Activated CD8-positive, alpha-beta memory T cell treated with anti-CD3 and anti-CD28 coated beads for 4 hours (primary cell): Measurements from ENCODE around the gene ANKMY1.
"Not testable (repeated sequence)": the region's sequence is repeated elsewhere in the genome, so short reads cannot be mapped to it uniquely, and the experiment has no call there.

Experiments used
- DNase-seq, 2 donors: peaks; one replicate each; pipeline ENCODE4 v3.0.0-alpha.2; 2020; ENCODE audit warnings: low read depth in 2 of 2

The ANKMY1 gene

DNA sequence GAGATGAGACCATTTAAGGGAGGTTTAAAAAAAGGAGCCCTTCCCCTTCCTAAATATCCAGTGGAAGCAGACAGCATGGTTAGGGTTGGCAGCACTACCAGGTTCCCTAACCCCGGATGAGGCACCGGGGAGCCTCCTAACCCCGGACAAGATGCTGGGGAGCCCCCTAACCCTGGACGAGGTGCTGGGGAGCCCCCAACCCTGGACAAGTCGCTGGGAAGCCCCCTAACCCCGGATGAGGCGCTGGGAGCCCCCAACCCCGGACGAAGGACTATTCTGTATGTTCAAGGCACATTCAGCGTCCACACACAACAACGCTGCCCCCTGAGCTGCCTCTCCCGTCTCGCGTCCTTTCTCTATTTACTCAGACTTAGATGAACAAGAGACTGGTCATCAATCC lies 51.9 kb downstream of the ANKMY1 start:
- no peak for DNase-seq

- DNase-seq: no peak
These were observed 53.9 kb downstream of the ANKMY1 start for GRCh38 chr2:240503848-240504247.

DNA sequence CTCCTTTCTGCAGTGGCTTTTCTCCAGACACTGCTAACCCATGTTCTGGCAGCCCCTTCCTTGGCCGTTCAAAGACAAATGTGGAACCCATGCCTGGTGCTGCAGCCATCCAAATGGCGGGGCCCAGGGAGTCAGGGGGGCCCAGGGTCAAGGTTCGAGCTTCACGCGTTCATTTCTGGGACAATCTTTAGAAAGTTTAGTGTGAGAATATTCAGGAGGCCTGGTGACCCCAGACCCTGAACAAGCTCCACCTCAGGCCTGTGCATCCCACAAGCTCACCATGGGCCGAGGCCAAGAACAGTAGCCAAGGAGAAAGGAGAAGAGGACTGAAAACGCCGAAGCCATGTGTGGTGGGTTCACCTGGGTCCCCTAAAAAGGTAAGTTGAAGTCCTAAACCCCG lies 54.4 kb downstream of the ANKMY1 start:
- no peak for DNase-seq

DNA sequence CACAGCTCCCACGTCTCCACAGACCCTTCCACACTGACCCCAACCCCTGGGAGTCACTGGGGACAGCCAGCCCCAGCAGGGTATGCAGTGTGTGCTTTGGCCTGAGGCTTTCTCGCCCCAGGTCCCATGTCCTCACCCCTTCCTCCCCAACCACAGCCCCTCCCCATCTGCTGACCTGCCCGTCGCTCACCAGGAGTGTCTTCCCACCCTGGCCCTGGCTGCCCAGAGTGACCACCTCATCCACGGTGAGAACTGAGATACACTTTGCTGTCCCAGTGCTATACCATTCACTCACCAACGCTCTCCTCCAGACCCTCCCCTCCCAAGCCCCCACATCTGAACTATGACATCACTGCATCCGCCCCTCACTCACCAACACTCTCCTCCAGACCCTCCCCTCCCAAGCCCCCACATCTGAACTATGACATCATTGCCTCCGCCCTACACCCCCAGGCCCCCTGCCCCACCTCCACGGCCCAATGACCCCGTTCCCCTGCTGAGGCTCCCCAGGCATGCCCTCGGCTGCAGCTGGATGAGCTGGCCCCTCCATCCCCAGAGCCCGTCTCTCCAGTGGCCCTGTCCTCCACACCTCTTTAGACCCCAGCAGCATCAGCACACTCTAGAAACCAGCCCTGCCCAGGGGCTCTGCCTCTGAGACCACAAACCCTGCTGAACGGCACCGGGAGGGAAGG lies 55.2 kb downstream of the ANKMY1 start:
- DNase-seq: no peak

GRCh38 chr2:240502059-240502429 lies 55.7 kb downstream of the ANKMY1 start:
- DNase-seq: no peak

- no peak for DNase-seq
These were observed 56.2 kb downstream of the ANKMY1 start for GRCh38 chr2:240501531-240501991.

DNA sequence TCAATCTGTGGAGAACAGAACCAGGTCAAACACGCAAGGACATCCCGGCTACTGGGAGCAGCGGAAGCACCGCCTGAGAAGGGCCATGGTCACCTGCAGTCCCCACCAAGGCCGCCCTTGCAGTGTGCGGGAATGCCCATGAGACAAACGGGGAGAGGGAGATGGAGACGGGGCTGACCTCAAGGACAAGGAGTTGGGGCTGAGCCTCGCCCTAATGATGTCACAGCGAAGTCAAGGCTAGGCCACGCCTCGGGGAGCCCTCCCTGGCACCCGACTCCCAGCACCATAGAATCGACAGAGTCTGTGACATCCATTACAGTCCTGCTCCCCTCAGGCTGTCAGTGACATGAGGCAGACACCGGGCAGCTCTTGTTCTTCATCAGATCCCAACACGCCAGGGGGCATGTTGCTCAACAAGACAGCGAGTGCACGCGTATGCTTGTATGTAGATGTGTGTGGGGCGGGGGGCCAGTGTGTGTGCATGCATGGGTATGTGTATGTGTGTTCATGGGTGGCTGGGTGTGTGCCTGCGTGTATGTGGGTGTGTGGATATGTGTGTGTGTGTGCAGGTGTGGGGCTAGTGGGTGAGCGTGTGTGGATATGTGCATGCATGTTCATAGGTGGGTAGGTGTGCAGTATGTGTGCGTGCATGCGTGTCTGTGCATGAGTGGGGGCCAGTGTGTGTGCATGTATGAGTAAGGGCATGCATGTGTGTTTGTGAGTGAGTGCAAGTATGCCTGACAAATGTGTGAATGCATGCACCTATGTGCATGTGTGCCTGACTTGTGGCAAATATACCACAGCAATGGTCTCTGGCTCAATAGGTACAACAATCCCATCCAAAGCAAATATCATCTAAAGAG lies 57.0 kb downstream of the ANKMY1 start:
- DNase-seq: no peak

GRCh38 chr2:240499309-240500301 lies 58.2 kb downstream of the ANKMY1 start:
- DNase-seq: no peak

GRCh38 chr2:240498958-240499260 lies 58.9 kb downstream of the ANKMY1 start:
- DNase-seq: no peak

- no peak for DNase-seq
These were observed 59.4 kb downstream of the ANKMY1 start for GRCh38 chr2:240498171-240498957.

GRCh38 chr2:240497082-240497481 lies 60.7 kb downstream of the ANKMY1 start:
- not testable (repeated sequence) for DNase-seq

GRCh38 chr2:240494942-240495341 lies 62.8 kb downstream of the ANKMY1 start:
- DNase-seq: not testable (repeated sequence)

GRCh38 chr2:240494194-240494793 lies 63.5 kb downstream of the ANKMY1 start:
- no peak for DNase-seq

GRCh38 chr2:240491483-240491882 lies 66.3 kb downstream of the ANKMY1 start:
- DNase-seq: no peak

DNA sequence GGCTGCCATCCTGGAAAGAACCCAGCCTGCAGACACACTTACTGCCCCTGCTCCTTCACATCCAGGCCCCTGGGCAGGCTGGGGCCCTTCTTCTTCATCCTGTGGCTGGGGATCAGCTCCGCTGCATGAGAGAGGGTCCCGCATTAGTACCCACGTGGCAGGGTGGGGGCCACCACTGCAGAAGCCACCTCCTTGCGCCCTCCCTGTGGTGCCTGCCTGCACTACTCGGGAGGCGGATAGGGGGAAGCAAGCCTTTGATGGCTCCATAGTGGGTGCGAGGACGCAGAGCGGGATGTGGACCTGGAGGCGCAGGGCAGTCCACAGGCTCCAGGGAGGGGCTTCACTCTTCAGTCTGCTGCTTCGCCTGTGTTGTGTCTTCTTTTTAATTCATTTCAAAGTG lies 75.6 kb downstream of the ANKMY1 start:
- DNase-seq: no peak

GRCh38 chr2:240481720-240482119 lies 76.1 kb downstream of the ANKMY1 start:
- no peak for DNase-seq

DNA sequence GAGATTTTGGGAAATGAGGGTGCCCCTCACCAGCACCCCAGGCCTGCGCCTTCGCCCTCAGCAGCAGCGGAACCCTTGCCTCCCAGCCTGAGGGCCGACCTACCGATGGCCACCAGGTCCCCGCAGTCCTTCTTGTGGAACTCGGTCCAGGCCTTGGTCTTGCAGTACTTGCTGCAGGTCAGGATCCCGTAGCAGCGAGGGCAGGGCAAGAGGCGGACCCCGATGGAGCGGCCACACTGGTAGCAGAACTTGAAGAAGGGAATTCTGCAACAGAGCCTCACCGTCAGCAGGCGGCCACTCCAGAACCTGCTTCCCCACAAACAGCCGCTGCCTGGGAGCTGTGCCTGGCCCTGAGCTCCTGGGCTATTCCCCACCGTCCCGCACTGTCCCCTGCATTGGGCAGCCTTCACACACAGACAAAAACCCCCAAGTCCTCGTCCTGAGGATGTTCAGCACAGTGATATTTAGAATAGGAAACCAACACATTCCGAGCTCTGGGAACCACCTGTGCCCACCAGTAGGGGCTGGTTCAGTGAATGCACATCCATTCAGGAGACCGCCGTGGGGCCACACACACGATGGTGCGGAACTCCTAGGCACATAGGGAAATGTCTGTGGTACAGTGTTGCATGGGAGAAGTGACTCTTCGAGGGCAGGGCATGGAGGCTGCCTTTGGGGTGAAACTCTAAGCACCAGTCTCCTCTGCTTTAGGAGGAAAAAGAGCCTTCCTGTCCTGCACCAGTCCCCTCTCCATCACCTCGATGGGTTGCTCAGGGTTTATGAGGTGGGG lies 76.8 kb downstream of the ANKMY1 start:
- no peak for DNase-seq

- no peak for DNase-seq
These were observed 78.7 kb downstream of the ANKMY1 start for GRCh38 chr2:240479111-240479501.

GRCh38 chr2:240478346-240479110 lies 79.3 kb downstream of the ANKMY1 start:
- no peak for DNase-seq
